ENCODE data around the gene ADAMTS1.

- no peak for TF ChIP-seq CTCF (conservative IDR thresholded peaks at IDR 0.05 in 1 of 2, IDR thresholded peaks at IDR 0.05 in 1 of 2; ENCODE audit: low read depth in 1 of 2, low read length in 2 of 2)
- TF ChIP-seq EZH2 (IDR thresholded peaks at IDR 0.05; ENCODE audit: low read length, missing control alignments), result no peak
These were observed 44.8 kb downstream of the ADAMTS1 start for GRCh38 chr21:26800455-26800854.

Measured in fibroblast of lung (primary cell).